ENCODE results near the gene BID.

The BID gene

DNA sequence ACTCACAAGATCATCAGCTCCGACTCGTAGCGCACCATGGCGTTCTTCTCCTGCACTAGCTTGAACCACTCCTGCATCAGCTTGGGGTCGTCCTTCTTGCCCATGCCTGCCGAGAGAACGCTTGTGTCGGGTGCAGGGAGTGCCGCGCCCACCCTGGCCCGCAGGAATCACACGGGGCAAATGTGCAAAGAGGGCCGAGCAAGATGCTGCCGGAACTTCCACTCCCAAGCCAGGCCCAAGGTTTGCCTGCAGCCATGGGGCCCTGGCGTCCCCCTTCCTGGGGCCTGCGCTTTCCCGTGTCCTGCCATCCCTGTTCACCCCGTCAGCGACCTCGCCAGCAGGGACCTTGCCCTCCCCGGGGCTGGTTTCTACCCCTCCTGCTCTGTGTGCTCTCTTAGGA, 16.9 kb upstream of the BID start:
- Histone ChIP-seq H3K4me1 (ENCODE audit: control insufficient read depth, insufficient read depth, low read length) (peaks cover 4% of the 10 kb centered on the region), H3K9me3 (ENCODE audit: control insufficient read depth in 2 of 2, low read length in 2 of 2) (no peaks in the 10 kb centered on the region), H3K27ac (ENCODE audit: low read length) (no peak overlapping the region), H3K36me3 (ENCODE audit: control insufficient read depth in 2 of 2, insufficient read depth in 2 of 2, low read length in 2 of 2) (peaks cover 13 to 32% of the 10 kb centered on the region in 2 donors), H3K9ac (ENCODE audit: low read length in 2 of 2) (no peak overlapping the region), H3K4me3 (ENCODE audit: low read length in 2 of 2) (no peak overlapping the region), H3K27me3 (ENCODE audit: control insufficient read depth in 1 of 2, insufficient read depth in 2 of 2, low read length in 2 of 2) (no peaks in the 10 kb centered on the region)

DNA sequence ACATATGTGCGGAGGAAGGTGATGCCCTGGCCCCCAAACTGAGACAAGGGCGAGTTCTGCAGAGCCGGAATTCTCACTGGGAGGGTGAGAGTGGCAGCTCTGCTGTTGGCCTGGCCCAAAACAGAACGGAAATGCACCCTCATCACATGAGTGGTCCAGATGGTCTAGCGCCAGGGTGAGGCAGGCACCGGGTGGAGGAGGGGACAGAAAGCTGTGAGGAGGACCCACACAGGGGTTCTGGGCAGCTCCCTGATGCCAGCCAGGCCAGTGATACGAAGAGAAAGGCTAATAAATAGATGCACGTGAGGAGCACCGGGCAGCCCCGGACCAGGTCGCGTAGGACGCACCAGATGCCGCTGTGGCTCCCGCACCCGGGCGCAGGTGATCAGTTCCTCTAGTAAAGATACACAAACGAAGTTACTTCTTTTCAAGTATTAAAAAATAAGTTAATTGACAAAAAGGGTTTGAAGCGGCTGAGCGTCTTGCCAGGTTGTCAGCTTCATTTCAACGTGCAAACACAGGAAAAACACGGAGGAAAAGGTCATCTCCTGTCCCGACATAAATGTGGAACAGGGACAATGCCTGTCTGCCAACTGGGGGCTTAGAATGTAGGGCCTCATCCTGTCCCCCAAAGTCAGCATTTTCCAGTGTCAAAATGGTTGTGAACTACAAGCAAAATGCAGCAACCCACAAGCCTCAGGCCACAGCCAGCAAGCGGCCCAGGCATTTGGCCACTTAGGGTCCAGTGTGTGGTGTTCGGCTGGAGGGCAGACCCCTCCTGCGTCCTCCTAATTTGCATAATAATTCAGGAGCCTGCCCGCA, 15.3 kb upstream of the BID start:
- H3K27ac ChIP-seq (ENCODE audit: low read length): no peak overlapping the region
- H3K4me3 ChIP-seq (ENCODE audit: low read length in 2 of 2): no peak overlapping the region
- H3K27me3 ChIP-seq (ENCODE audit: control insufficient read depth in 1 of 2, insufficient read depth in 2 of 2, low read length in 2 of 2): no peaks in the 10 kb centered on the region
- H3K9ac ChIP-seq (ENCODE audit: low read length in 2 of 2): no peak overlapping the region
- peaks cover 4% of the 10 kb centered on the region for H3K4me1 ChIP-seq (ENCODE audit: control insufficient read depth, insufficient read depth, low read length)
- H3K36me3 ChIP-seq (ENCODE audit: control insufficient read depth in 2 of 2, insufficient read depth in 2 of 2, low read length in 2 of 2): peaks cover 8 to 22% of the 10 kb centered on the region in 2 donors
- H3K9me3 ChIP-seq (ENCODE audit: control insufficient read depth in 2 of 2, low read length in 2 of 2): no peaks in the 10 kb centered on the region

DNA sequence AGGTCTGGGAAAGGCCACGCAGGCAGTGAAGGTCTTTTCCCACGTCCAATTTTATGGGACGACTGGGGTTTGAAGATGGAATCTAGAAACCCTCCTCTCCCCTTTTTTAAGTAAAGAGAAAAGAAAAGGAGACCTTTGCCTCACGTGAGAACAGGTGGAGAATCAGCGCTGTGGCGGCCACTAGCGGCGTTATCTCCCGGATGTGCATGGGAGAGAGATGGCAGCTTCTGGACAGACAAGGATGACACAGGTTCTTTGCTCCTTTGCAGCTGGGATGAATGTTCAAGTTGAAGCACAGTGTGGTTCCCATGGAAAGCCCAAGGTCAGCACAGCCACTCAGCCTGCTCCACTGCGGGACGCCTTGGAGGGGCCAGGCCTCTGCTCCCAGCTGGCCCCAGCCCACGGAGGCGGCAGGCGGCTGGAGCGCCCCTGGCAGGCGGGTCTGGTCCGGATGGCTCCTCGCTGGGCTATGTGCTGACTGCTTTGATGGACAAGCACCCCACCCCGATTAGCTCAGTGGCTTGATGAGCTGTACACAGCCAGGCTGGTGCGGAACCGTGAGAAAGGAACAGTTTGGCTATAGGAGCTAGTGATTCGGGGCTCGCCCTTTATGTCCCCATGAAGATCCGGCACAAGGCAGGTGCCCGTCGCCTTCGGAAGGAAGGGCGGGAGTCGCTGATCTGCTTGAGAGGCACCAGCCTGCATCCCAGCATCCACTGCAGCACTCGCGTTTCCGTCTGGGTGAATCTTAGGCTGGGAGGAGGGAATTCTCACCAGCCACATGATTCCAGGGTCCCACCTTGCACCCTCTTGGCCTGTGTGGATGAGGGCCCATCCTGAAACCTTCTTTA, 14.5 kb upstream of the BID start:
- Histone ChIP-seq H3K4me3 (ENCODE audit: low read length in 2 of 2) (no peak overlapping the region), H3K9ac (ENCODE audit: low read length in 2 of 2) (no peak overlapping the region), H3K9me3 (ENCODE audit: control insufficient read depth in 2 of 2, low read length in 2 of 2) (no peaks in the 10 kb centered on the region), H3K4me1 (ENCODE audit: control insufficient read depth, insufficient read depth, low read length) (peaks cover 4% of the 10 kb centered on the region), H3K27me3 (ENCODE audit: control insufficient read depth in 1 of 2, insufficient read depth in 2 of 2, low read length in 2 of 2) (no peaks in the 10 kb centered on the region), H3K27ac (ENCODE audit: low read length) (no peak overlapping the region), H3K36me3 (ENCODE audit: control insufficient read depth in 2 of 2, insufficient read depth in 2 of 2, low read length in 2 of 2) (peaks cover 8 to 22% of the 10 kb centered on the region in 2 donors)

DNA sequence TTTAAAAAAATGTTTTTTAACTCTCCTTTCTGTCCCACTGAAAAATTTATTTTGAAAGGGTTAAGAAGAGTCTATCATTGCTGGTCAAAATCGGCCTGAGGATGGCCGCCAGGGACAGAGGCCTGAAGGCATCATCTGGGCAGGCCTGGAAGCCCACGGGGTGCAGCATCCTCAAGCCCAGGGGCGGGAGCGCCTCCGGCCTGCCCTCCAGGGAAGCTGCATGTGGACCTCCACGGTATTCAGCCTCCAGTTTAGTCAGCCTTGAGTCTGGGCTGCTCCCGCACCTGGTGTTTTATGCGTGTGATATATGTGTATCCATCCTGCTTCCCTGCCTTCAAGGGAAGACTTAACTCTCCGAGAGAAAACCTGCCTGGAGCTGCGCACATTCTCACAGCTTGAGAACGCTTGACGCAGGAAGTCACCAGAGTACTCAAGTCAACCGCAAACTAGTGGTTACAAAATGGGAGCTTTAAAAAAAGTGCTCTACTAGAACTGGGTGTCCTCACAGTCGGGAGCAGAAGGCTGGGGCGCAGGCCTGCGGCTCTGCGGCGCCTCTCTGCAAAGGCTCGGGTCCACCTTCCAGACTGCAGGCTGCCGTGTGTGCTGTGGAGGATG, 13.6 kb upstream of the BID start:
- no peak overlapping the region for H3K4me3 ChIP-seq (ENCODE audit: low read length in 2 of 2)
- peaks cover 4% of the 10 kb centered on the region for H3K4me1 ChIP-seq (ENCODE audit: control insufficient read depth, insufficient read depth, low read length)
- H3K36me3 ChIP-seq (ENCODE audit: control insufficient read depth in 2 of 2, insufficient read depth in 2 of 2, low read length in 2 of 2): peaks cover 8 to 22% of the 10 kb centered on the region in 2 donors
- peaks cover 0 to 2% of the 10 kb centered on the region in 2 donors for H3K27me3 ChIP-seq (ENCODE audit: control insufficient read depth in 1 of 2, insufficient read depth in 2 of 2, low read length in 2 of 2)
- no peak overlapping the region for H3K9ac ChIP-seq (ENCODE audit: low read length in 2 of 2)
- H3K9me3 ChIP-seq (ENCODE audit: control insufficient read depth in 2 of 2, low read length in 2 of 2): no peaks in the 10 kb centered on the region
- H3K27ac ChIP-seq (ENCODE audit: low read length): no peak overlapping the region

DNA sequence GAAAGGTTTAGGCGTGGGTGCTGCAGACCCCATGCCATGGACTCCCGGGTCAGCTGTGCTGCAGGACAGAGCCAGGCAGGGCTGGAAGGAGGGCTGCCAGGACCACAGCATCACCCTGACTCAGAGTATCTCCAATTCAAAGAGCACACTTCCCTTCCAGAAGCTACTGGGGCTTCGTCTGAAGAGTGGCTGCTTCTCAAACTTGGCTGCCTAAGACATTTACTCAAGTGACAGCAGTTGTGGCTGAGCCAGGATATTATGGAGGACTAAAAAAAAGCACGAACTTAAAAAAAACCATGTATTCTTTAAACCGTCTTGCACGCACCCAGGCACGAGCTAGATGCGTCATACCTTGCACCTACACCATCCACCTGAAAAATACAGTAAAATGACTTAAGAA, 13.0 kb upstream of the BID start:
- Histone ChIP-seq H3K36me3 (ENCODE audit: control insufficient read depth in 2 of 2, insufficient read depth in 2 of 2, low read length in 2 of 2) (peaks cover 8 to 22% of the 10 kb centered on the region in 2 donors), H3K4me1 (ENCODE audit: control insufficient read depth, insufficient read depth, low read length) (peaks cover 4% of the 10 kb centered on the region), H3K9ac (ENCODE audit: low read length in 2 of 2) (no peak overlapping the region), H3K27ac (ENCODE audit: low read length) (no peak overlapping the region), H3K9me3 (ENCODE audit: control insufficient read depth in 2 of 2, low read length in 2 of 2) (no peaks in the 10 kb centered on the region), H3K27me3 (ENCODE audit: control insufficient read depth in 1 of 2, insufficient read depth in 2 of 2, low read length in 2 of 2) (peaks cover 0 to 2% of the 10 kb centered on the region in 2 donors), H3K4me3 (ENCODE audit: low read length in 2 of 2) (no peak overlapping the region)

DNA sequence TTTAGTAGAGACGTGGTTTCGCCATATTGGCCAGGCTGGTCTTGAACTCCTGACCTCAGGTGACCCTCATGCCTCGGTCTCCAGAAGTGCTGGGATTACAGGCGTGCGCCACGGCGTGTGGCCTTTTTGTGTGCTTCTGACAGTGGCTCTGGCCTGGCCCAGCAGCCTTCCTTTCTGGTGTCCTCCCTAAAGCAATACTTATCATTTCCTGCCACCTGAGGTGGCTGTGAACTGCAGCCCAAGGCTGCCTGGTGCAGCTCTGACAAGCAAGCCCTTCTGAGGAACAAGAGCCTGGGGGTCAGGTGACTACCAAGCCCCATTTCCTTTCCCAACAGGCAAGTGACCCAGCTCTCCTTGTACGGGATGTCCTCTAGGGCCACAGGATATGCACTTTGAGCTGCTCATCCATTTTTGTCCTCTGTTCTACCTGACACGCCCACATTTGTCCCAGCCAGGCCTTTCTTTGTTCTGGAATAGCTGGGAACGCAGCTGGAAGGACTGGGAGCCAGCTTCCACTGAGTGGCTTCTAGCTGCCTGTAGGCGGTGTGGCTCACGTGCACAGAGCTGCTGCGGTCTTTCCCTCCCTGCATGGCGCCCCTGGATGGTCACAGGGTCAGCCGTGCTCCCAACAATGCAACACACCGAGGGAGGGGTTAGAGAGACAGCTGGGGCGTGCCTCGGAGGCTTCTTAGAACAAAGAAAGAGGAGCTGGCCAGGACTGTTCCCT, 12.3 kb upstream of the BID start:
- Histone ChIP-seq H3K4me3 (ENCODE audit: low read length in 2 of 2) (no peak overlapping the region), H3K27ac (ENCODE audit: low read length) (no peak overlapping the region), H3K27me3 (ENCODE audit: control insufficient read depth in 1 of 2, insufficient read depth in 2 of 2, low read length in 2 of 2) (peaks cover 0 to 5% of the 10 kb centered on the region in 2 donors), H3K36me3 (ENCODE audit: control insufficient read depth in 2 of 2, insufficient read depth in 2 of 2, low read length in 2 of 2) (peaks cover 8 to 18% of the 10 kb centered on the region in 2 donors), H3K4me1 (ENCODE audit: control insufficient read depth, insufficient read depth, low read length) (peaks cover 7% of the 10 kb centered on the region), H3K9ac (ENCODE audit: low read length in 2 of 2) (no peak overlapping the region), H3K9me3 (ENCODE audit: control insufficient read depth in 2 of 2, low read length in 2 of 2) (no peaks in the 10 kb centered on the region)

DNA sequence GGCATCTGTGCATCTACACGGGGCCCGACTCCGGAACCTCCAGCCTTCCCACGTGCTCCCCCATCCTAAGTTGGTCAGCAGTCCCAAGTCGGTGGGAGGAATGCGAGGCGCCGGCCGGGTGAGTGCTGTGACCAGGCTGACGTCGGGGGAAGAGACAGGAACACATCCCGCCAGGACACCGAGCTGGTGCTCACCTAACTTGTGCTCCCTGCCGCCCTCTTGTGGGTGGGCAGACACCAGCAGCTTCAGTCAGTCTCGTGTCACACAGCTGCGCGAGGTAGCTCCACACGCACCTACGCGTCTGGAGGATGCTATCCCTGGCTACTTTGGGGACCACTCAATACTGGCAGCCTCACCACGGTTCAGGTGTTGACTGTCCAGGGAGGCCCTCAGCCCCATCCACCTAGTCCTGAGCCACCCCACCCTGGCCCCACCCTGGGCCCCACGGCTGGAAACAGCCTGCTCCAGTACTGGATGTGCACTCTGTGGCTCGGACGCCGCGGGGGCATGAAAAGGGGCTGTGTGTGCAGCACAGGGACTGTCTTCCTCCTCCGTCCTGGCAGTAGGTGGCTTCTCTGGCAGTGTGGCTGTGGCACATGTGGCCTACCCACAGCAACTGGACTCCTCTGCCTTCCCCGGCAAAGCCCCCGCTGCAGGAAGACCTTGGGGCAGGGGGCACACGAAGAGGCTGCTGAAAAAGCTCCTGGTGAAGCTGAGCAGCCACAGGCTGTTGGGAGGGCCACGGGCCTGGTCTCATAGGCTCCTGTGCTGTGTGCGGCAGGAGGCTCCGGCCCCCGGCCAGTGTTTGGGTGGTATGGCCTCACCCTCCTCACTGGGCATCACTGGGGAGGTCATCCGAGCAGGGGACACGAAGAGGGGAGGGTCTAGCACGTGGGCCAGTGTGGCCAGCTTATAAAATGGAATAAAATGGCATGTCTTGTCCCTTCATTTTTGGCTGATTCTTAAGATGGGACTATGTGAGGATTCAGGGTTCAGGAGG, 11.2 kb upstream of the BID start:
- Histone ChIP-seq H3K9me3 (ENCODE audit: control insufficient read depth in 2 of 2, low read length in 2 of 2) (no peaks in the 10 kb centered on the region), H3K36me3 (ENCODE audit: control insufficient read depth in 2 of 2, insufficient read depth in 2 of 2, low read length in 2 of 2) (peaks cover 3 to 13% of the 10 kb centered on the region in 2 donors), H3K4me1 (ENCODE audit: control insufficient read depth, insufficient read depth, low read length) (peaks cover 16% of the 10 kb centered on the region), H3K4me3 (ENCODE audit: low read length in 2 of 2) (no peak overlapping the region), H3K27me3 (ENCODE audit: control insufficient read depth in 1 of 2, insufficient read depth in 2 of 2, low read length in 2 of 2) (peaks cover 0 to 5% of the 10 kb centered on the region in 2 donors), H3K9ac (ENCODE audit: low read length in 2 of 2) (no peak overlapping the region), H3K27ac (ENCODE audit: low read length) (no peak overlapping the region)

DNA sequence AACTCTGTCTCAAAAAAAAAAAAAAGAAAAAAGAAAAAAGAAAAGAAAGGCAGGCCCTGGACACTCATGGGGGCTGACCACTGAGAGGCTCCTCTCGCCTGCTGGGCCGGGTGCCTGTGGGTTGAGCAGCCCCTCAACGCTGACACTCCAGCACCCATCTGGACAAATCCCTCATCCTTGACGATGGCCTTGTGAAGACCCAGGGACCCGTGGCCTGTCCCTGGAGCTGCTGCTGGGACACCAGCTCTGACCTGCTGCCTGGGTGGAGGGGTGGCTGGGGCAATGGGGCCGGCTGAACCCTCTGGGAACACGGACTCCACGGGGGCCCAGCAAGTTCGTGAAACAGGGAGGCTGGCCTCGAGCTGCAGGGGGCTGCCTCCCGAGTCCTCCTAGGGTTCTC, 10.5 kb upstream of the BID start:
- H3K4me3 ChIP-seq (ENCODE audit: low read length in 2 of 2): no peak overlapping the region
- peaks cover 0 to 5% of the 10 kb centered on the region in 2 donors for H3K27me3 ChIP-seq (ENCODE audit: control insufficient read depth in 1 of 2, insufficient read depth in 2 of 2, low read length in 2 of 2)
- no peaks in the 10 kb centered on the region for H3K9me3 ChIP-seq (ENCODE audit: control insufficient read depth in 2 of 2, low read length in 2 of 2)
- H3K4me1 ChIP-seq (ENCODE audit: control insufficient read depth, insufficient read depth, low read length): peaks cover 16% of the 10 kb centered on the region
- no peak overlapping the region for H3K27ac ChIP-seq (ENCODE audit: low read length)
- H3K36me3 ChIP-seq (ENCODE audit: control insufficient read depth in 2 of 2, insufficient read depth in 2 of 2, low read length in 2 of 2): peaks cover 0 to 6% of the 10 kb centered on the region in 2 donors
- no peak overlapping the region for H3K9ac ChIP-seq (ENCODE audit: low read length in 2 of 2)

DNA sequence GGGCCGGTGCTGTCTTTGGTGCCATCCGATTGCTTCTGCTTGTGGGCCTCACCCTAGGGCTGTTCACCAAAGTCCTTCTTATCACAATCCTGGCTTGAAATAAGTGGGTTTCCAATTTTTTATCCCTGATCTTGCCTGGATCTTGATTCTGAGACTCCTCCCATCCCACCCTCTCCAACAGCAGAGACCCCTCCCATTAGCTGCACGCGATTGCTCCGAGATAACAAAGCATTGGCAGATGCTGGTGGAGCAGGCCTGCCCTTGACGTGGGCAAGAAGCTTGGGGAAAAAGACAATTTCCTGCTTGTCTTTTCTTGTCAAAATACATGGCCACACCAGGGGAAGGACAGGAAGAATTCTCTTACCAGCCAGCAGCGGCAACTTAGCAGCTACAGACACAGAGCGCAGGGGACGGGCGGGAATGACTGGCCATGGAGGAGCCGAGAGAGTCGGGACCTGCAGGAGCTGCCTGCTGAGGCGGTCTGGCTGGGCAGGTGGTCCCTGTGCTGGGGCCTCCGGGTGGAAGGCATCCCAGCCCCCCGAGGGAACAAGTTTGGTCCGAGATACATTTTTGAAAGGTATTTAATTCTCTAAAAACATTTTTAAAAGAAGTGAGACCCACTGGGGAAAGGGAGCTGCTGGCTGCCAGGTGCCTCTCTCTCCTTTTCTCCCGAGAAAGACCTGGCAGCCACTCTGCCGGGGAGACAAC, 9.7 kb upstream of the BID start:
- Histone ChIP-seq H3K4me3 (ENCODE audit: low read length in 2 of 2) (no peak overlapping the region), H3K36me3 (ENCODE audit: control insufficient read depth in 2 of 2, insufficient read depth in 2 of 2, low read length in 2 of 2) (peaks cover 0 to 3% of the 10 kb centered on the region in 2 donors), H3K4me1 (ENCODE audit: control insufficient read depth, insufficient read depth, low read length) (peaks cover 16% of the 10 kb centered on the region), H3K27me3 (ENCODE audit: control insufficient read depth in 1 of 2, insufficient read depth in 2 of 2, low read length in 2 of 2) (peaks cover 0 to 5% of the 10 kb centered on the region in 2 donors), H3K27ac (ENCODE audit: low read length) (no peak overlapping the region), H3K9ac (ENCODE audit: low read length in 2 of 2) (no peak overlapping the region), H3K9me3 (ENCODE audit: control insufficient read depth in 2 of 2, low read length in 2 of 2) (no peaks in the 10 kb centered on the region)
